GM19397 (cell line): ENCODE results near the gene PGK2.

Source experiments
- ATAC-seq: cut with Tn5 transposase; IDR thresholded peaks from one replicate; pipeline ENCODE4 v1.9.1; 2021; ENCODE audit warnings: mild to moderate bottlenecking, moderate library complexity; ENCODE audit not compliant: unreplicated experiment

PGK2 gene

DNA sequence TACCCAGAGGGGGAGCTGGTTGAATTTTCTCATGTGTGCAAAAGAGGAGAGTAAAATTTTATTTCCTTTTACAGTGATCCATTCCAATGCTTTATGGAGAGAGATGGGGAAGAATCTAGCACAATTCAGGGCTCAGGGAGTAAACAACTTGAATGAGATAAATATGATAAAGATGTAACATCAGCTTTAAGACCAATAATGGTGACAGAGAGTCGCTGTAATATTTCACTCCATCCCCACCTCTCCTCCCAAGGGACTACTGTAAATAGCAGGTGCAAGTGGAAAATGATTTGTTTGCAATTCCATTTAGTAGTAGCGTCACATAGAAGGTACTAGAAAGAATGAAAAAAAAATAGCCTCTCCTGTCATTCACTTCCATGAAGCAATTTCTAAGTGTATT is 47.7 kb downstream of the PGK2 start:
- ATAC-seq = no peak

DNA sequence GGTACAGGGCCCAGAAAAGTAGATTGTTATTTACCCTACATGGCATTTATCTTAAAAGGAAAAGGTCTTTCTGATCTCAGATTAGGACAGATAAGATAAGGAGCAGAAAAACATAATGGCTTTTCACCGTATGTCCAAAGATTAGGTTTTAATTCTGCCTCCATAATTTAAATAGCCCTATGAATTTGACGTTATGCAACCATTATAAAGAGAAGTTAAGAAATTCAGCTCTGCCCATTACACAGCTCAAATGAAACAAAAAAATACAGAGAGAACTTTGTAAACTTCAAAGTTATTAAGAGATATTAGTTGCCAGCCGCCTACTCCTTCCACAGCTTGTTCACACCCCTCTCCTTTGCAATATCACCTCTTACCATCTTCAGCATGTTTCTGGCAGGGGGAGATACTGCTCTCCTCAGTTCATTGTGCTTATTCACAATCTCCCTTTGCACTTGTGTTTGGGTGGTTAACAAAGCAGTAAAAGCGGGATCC is 51.0 kb downstream of the PGK2 start:
- ATAC-seq = no peak
